RCC 7860 (cell line): ENCODE results near the gene UQCRHL.
"Not testable (repeated sequence)": the region's sequence is repeated elsewhere in the genome, so short reads cannot be mapped to it uniquely, and the experiment has no call there.

Source experiments
- DNase-seq: peaks from one replicate; pipeline ENCODE4 v3.0.0-alpha.2; 2015; ENCODE audit warnings: low spot score
- FAIRE-seq: peaks from 2 replicates; lab custom pipeline; 2012; peaks lifted over from hg19 to GRCh38; lab: Jason Lieb, UNC

The UQCRHL gene

DNA sequence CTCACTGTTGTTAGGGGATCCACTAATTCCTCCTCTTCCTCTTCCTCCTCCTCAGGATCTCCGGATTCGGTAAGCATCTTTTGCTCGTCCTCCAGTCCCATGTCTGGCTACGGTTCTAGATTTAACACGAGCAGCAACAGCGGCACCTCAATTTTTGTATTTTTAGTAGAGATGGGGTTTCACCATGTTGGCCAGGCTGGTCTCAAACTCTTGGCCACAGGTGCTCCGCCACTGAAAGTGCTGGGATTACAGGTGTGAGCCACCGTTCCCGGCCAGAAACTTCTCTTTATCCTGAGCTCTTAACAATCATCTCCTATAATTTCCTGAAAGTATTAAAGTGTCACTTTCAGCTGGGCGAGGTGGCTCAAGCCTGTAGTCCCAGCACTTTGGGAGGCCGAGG, at the start of gene UQCRHL:
Gene UQCRHL, minus strand, starts transcription at position 101 of the 400 bp plus-strand sequence. Its CDS starts 0 bp downstream, at position 101.
- DNase-seq: not testable (repeated sequence)

DNA sequence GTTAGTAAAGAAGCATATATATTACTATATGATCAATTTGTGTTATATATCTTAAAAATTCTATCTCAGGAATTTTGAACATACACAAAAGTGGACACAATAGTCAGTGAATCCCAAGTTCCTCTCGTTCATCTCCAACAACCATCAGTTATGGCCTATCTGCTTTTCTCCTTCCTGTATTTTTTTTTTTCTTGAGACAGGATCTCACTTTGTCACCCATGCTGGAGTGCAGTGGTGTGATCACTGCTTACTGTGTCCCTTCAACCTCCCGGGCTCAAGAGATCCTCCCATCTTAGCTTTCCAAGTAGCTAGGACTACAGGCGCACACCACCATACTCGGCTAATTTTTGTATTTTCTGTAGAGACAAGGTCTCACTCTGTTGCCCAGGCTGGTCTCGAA, 49.4 kb upstream of the UQCRHL start:
- no peak for DNase-seq
- FAIRE-seq: no peak

More for the DNA sequence above, at the start of gene UQCRHL:
- FAIRE-seq: not testable (repeated sequence)

GRCh38 chr1:15852828-15853302, 45.4 kb upstream of the UQCRHL start:
- no peak for DNase-seq
- no peak for FAIRE-seq

DNA sequence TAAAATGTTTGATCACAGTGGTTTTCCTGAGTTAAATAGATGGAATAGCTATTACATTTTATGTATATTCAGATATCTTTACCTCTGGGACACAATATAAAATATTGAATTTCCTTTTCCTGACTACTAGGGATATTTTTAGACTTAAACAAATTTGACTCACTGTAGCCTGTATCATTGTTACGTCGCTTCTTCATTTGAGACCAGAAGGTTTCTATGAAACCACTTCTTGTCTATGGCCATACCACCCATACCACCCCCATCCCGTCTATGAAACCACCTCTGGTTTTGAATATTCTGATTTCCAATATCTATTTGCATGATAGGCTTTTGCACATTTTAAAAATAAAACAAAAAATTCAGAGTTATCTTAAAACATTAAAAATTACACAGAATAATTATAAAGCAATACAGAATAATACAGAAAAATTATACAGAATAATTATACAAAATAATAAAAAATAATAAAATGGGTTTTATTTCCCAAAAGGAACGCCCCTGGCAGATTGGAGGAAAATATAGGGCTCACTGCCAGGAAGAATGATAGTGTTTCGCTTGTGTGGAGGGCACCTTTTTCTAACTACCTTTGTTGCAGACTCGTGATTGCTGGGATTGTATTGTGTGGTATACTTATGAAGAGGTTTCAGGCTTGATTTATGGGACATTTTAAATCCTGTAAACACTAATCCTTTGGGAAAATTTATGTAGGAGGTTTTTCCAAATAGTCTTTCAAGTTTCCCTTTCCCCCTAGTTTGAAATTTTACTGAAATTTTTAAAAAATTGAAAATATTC, 44.8 kb upstream of the UQCRHL start:
- DNase-seq (no peak), FAIRE-seq (no peak)

- no peak for DNase-seq
- no peak for FAIRE-seq
These were observed 44.0 kb upstream of the UQCRHL start for GRCh38 chr1:15851210-15852035.

- no peak for FAIRE-seq
- DNase-seq: no peak
These were observed 43.1 kb upstream of the UQCRHL start for GRCh38 chr1:15850471-15851001.

- FAIRE-seq (peak; percentile 17), DNase-seq (peak; percentile 47)
These were observed 42.4 kb upstream of the UQCRHL start for GRCh38 chr1:15849775-15850324.

- DNase-seq: peak; percentile 84
These were observed 41.7 kb upstream of the UQCRHL start for GRCh38 chr1:15848929-15849774.

DNA sequence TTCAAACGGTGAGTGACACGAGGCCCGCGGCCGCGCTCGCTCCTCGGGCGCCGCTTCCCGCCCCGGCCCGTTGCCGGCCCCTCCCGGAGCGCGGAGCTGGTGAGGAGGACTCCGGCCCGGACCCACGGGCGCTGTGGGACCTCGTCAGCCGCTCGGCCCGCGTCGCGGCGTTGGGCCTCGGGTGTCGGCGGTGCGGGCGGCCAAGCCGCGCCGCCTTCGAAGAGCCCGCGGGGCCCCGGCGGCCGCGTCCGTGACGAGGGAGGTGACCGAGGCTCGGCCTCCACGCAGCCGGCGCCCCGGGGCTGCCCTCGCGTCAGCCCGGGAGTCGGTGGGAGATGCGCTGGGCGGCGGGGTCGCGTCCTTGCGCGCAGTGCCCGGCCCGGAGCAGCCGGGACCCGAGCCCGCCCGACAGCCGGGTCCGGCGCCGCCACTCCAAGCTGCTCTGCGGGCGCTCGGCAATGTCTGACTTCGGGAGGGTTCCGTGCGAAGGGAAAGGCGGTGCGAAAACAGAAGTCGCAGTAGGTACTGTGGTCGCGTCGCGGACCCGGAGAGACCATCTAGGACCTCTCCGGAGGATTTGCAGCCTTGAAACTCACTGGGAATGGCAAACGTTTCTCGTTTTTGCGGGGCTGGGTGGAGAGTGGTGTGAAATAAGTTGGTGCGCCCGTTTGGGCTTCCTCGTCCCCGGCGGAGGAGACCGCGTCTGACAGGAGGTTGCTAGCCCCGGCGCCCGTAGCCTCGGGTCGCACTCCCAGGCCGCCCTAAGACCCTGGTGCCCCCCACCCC, 40.9 kb upstream of the UQCRHL start:
- DNase-seq (no peak), FAIRE-seq (no peak)

More at GRCh38 chr1:15848929-15849774, 41.7 kb upstream of the UQCRHL start:
- FAIRE-seq: peak; percentile 35

- no peak for FAIRE-seq
- DNase-seq: no peak
These were observed 40.4 kb upstream of the UQCRHL start for GRCh38 chr1:15847893-15848142.

DNA sequence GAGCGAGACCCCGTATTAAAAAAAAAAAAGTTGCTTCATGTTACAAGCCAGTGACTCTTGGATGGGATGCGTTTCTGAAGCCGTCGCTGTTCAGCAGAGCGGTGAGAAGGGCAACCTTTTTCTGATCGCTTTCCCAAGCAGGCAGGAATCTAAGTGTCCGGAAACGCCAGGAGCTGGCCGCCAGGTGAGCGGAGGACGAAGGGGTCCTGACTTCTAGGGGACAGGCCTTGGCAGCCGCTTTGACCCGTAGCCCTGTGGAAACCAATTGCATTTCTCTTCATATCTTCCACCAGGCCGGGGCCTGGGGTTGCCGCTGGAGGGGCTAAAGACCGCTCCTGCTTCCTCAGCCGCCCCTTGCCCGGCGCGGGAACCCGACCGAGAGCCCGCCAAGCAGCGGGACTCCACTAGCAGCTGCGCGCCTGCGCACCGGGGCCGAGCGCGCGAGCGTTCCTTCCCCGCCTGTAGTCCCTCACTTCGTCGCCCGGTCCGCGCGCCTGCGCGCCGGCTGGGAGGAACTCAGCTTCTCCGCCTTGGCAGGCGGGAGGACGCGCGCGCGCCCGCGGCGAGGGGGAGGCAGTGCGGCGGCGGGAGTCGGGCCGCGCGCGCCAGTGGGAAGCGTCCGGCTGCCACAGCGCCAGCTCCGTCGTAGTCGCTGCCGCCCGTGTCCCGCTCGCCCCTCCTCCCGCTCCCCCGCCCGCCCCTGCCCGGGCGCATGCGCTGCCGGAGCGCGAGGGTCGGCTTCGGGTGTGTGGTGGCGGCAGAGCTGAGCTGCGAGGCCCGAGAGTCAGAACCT, 39.8 kb upstream of the UQCRHL start, which contains the start of gene SPEN:
Gene SPEN, plus strand, starts transcription at position 608 of the 793 bp plus-strand sequence. CDS start 361 bp downstream, outside the sequence.
- FAIRE-seq: peak; percentile 15
- peak; percentile 91 for DNase-seq

GRCh38 chr1:15846056-15846455, 38.6 kb upstream of the UQCRHL start:
- not testable (repeated sequence) for FAIRE-seq, DNase-seq

GRCh38 chr1:15843826-15844572, 36.5 kb upstream of the UQCRHL start:
- FAIRE-seq (no peak), DNase-seq (no peak)

GRCh38 chr1:15838721-15839120, 31.3 kb upstream of the UQCRHL start:
- DNase-seq (no peak), FAIRE-seq (no peak)

DNA sequence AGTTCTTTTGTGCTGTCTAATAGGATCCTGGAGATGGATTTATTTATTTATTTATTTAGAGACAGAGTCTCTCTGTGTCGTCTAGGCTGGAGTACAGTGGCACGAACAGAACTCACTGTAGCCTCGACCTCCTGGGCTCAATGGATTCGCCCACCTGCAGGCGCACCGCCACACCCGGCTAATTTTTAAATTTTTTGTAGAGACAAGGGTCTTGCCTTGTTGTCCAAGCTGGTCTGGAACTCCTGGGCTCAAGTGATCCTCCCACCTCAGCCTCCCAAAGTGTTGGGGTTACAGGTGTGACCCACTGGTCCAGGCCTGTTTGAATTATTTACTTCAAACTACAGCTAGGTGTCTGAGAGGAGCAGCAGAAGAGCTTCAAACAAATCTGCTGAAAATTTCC, 30.5 kb upstream of the UQCRHL start:
- no peak for DNase-seq
- no peak for FAIRE-seq

DNA sequence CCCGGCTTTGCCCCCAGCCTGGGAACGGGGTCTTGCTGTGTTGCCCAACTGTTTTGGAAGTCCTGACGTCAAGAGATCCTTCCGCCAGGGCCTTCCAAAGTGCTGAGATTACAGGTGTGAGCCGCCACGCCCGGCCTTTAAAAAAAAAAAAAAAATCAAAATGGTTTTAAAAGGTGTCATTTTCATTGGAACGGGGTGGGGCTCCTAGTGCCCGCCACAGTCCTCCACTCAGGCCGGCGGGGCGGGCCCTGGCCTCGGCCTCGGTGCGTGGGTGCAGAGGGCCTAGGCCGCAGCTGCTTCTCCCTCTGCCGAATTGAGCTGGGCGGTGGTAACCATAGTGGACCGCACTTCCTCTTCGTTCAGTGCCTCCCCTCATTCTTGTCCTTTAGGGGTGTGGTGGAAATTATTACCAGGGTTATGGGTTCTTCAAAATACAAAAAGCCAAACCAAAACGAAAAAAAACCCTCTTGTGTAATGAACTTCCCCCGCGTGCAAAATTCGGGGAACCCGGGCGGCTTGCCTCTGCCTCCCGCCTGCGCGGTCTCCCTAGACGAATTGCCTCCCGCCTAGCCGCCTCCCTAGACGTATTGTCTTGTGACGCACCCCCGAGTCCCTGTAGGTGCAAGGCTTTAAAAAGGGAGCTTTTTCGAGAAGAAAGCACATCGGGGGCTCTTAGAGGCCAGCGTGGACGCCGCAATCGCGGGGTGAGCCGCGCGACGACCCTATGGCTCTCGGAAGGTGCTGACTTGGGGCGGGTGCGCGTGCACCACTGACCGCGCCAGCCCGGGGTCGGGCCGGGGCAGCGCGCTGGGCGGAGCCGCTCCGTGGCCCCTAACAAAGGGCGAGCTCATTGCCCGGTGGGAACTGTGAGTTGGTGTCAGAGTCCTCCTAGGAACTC, 29.6 kb upstream of the UQCRHL start:
- no peak for FAIRE-seq
- no peak for DNase-seq

- not testable (repeated sequence) for DNase-seq, FAIRE-seq
These were observed 29.0 kb upstream of the UQCRHL start for GRCh38 chr1:15836511-15836771.
